NCI-H524 treated with DMSO at 0.1 percent for 48 hours (cell line): ENCODE data around the gene VKORC1.
A peak's percentile ranks its signal among the peaks of the same experiment; 100 is the strongest.

Experiments used
- DNase-seq: peaks from one replicate; lab custom pipeline; 2025; lab: John Stamatoyannopoulos, UW

The VKORC1 gene

GRCh38 chr16:31130336-31130891, 35.8 kb upstream of the VKORC1 start:
- no peak for DNase-seq

GRCh38 chr16:31129568-31130335, 35.2 kb upstream of the VKORC1 start:
- no peak for DNase-seq

- no peak for DNase-seq
These were observed 34.3 kb upstream of the VKORC1 start for GRCh38 chr16:31128711-31129567.

GRCh38 chr16:31127182-31127581, 32.6 kb upstream of the VKORC1 start:
- no peak for DNase-seq

GRCh38 chr16:31125844-31126243, 31.2 kb upstream of the VKORC1 start:
- DNase-seq, result no peak

GRCh38 chr16:31120129-31120528, 25.5 kb upstream of the VKORC1 start:
- DNase-seq, result no peak

- no peak for DNase-seq
These were observed 23.9 kb upstream of the VKORC1 start for GRCh38 chr16:31118223-31119155.

GRCh38 chr16:31117384-31118222, 23.0 kb upstream of the VKORC1 start, which contains the start of gene KAT8:
Gene KAT8 (plus strand): TSS chr16:31117664. CDS start chr16:31117682, 18 bp downstream.
- peak; percentile 70 for DNase-seq

GRCh38 chr16:31114468-31114867, 19.9 kb upstream of the VKORC1 start:
- no peak for DNase-seq

GRCh38 chr16:31113121-31114120, 18.8 kb upstream of the VKORC1 start:
- no peak for DNase-seq

- DNase-seq, result no peak
These were observed 18.1 kb upstream of the VKORC1 start for GRCh38 chr16:31112711-31113110.

- no peak for DNase-seq
These were observed 17.4 kb upstream of the VKORC1 start for GRCh38 chr16:31111881-31112466.

GRCh38 chr16:31110106-31111034, 15.8 kb upstream of the VKORC1 start:
- DNase-seq, result no peak

GRCh38 chr16:31109622-31110021, 15.0 kb upstream of the VKORC1 start:
- DNase-seq, result no peak

- no peak for DNase-seq
These were observed 14.4 kb upstream of the VKORC1 start for GRCh38 chr16:31108794-31109558.

- peak; percentile 38 for DNase-seq
These were observed 13.6 kb upstream of the VKORC1 start, which contains the start of gene BCKDK for GRCh38 chr16:31108035-31108793. Gene BCKDK (plus strand): TSS chr16:31108386. CDS start chr16:31109224, 838 bp downstream.
